D341Med (cell line): ENCODE measurements around the gene NPB.
"Not testable (repeated sequence)": the region's sequence is repeated elsewhere in the genome, so short reads cannot be mapped to it uniquely, and the experiment has no call there.

ENCODE experiments used
- DNase-seq: peaks from one replicate; pipeline ENCODE4 v3.0.0; 2012; ENCODE audit warnings: low spot score

NPB gene

GRCh38 chr17:81911969-81912368 is 9.9 kb downstream of the NPB start:
- no peak for DNase-seq

- DNase-seq = no peak
Measured at GRCh38 chr17:81912441-81913309, 10.6 kb downstream of the NPB start.

- no peak for DNase-seq
Measured at GRCh38 chr17:81913394-81914102, 11.5 kb downstream of the NPB start.

- DNase-seq = no peak
Measured at GRCh38 chr17:81914103-81914850, 12.2 kb downstream of the NPB start.

- DNase-seq = no peak
Measured at GRCh38 chr17:81915331-81915730, 13.3 kb downstream of the NPB start.

GRCh38 chr17:81916234-81917001 is 14.4 kb downstream of the NPB start:
- DNase-seq = no peak

GRCh38 chr17:81917565-81918332 is 15.7 kb downstream of the NPB start, which contains the start of gene SIRT7:
TSS of gene SIRT7 (minus strand) at chr17:81918176. CDS start at chr17:81918131, 45 bp downstream.
- peak; percentile 100 for DNase-seq

GRCh38 chr17:81918333-81918669 is 16.3 kb downstream of the NPB start:
- DNase-seq = not testable (repeated sequence)

- no peak for DNase-seq
Measured at GRCh38 chr17:81918832-81919545, 17.0 kb downstream of the NPB start.

GRCh38 chr17:81920612-81921536 is 18.8 kb downstream of the NPB start:
- DNase-seq = no peak

GRCh38 chr17:81921537-81921862 is 19.5 kb downstream of the NPB start:
- no peak for DNase-seq

- DNase-seq = no peak
Measured at GRCh38 chr17:81921996-81922565, 20.0 kb downstream of the NPB start.

GRCh38 chr17:81922566-81923301 is 20.7 kb downstream of the NPB start:
- DNase-seq = no peak

GRCh38 chr17:81923302-81924260 is 21.5 kb downstream of the NPB start:
- peak; percentile 83 for DNase-seq

- no peak for DNase-seq
Measured at GRCh38 chr17:81924557-81925532, 22.8 kb downstream of the NPB start.

GRCh38 chr17:81925860-81926450 is 23.9 kb downstream of the NPB start:
- DNase-seq = no peak
